Progenitor cell of endocrine pancreas (in vitro differentiated cells): Measurements from ENCODE around the gene MORC1. TPM values are rescaled to one million over a fixed set of nuclear protein-coding genes. Genes with fewer than 3 reads are reported as not detected.

Experiments used
- DNase-seq: peaks from one replicate; pipeline ENCODE4 v3.0.0; 2021; ENCODE audit warnings: low spot score; ENCODE audit not compliant: unreplicated experiment
- H3K27ac Mint-ChIP-seq: 2 replicates; pipeline ENCODE4 v1.8.0; 2021; ENCODE audit warnings: mild to moderate bottlenecking, moderate library complexity, mixed read lengths
- H3K27me3 Mint-ChIP-seq: 2 replicates; pipeline ENCODE4 v1.8.0; 2021; ENCODE audit warnings: mixed read lengths
- H3K36me3 Mint-ChIP-seq: 2 replicates; pipeline ENCODE4 v1.8.0; 2022; ENCODE audit warnings: mixed read lengths; ENCODE audit not compliant: insufficient read depth
- H3K4me1 Mint-ChIP-seq: 2 replicates; pipeline ENCODE4 v1.8.0; 2021; ENCODE audit warnings: low read depth, mixed read lengths
- H3K4me3 Mint-ChIP-seq: 2 replicates; pipeline ENCODE4 v1.8.0; 2021; ENCODE audit warnings: low read depth, mild to moderate bottlenecking, moderate library complexity, mixed read lengths
- H3K9me3 Mint-ChIP-seq: 2 replicates; pipeline ENCODE4 v1.8.0; 2021; ENCODE audit warnings: low read depth, mixed read lengths
- total RNA-seq: library from RNA; stranded (reverse); gene quantifications from 2 replicates; pipeline ENCODE4 v1.2.1, GENCODE V29; 2021
- TF ChIP-seq, protein P1 (sequence below): fragments of 200-600 bp; sonication (generic); IDR thresholded peaks from one replicate; pipeline ENCODE4 v1.5.0; 2021; ENCODE audit warnings: antibody characterized with exemption, mild to moderate bottlenecking; ENCODE audit not compliant: unreplicated experiment

The MORC1 gene
- total RNA-seq, 1 donor from 2014 or later, result not detected

DNA sequence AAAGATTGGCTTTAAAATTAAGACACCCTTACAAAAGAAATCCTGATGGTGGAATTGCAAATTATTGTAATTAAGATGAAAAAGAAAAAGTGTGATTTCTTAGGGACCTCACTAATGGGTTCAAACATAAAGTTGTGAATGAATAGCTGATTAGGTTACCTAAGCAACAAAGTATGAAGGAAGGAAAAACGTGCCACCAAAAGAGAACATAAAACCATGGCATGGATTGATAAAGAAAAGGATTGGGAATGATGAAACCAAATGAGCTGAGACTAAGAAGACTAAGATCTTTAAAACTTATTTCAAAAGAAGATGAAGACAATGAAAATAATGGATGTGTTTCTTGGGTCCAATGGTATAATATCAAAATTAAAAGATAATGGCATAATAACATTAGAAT, 132.1 kb downstream of the MORC1 start:
- Mint-ChIP-seq H3K4me1 (peaks cover 5% of the 10 kb centered on the region), H3K27me3 (no peaks in the 10 kb centered on the region), H3K36me3 (peaks cover 2% of the 10 kb centered on the region), H3K4me3 (no peak overlapping the region), H3K9me3 (peaks cover 7% of the 10 kb centered on the region), H3K27ac (no peak overlapping the region)
- TF ChIP-seq, protein P1, sequence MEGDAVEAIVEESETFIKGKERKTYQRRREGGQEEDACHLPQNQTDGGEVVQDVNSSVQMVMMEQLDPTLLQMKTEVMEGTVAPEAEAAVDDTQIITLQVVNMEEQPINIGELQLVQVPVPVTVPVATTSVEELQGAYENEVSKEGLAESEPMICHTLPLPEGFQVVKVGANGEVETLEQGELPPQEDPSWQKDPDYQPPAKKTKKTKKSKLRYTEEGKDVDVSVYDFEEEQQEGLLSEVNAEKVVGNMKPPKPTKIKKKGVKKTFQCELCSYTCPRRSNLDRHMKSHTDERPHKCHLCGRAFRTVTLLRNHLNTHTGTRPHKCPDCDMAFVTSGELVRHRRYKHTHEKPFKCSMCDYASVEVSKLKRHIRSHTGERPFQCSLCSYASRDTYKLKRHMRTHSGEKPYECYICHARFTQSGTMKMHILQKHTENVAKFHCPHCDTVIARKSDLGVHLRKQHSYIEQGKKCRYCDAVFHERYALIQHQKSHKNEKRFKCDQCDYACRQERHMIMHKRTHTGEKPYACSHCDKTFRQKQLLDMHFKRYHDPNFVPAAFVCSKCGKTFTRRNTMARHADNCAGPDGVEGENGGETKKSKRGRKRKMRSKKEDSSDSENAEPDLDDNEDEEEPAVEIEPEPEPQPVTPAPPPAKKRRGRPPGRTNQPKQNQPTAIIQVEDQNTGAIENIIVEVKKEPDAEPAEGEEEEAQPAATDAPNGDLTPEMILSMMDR, result no peak
- DNase-seq, result no peak

DNA sequence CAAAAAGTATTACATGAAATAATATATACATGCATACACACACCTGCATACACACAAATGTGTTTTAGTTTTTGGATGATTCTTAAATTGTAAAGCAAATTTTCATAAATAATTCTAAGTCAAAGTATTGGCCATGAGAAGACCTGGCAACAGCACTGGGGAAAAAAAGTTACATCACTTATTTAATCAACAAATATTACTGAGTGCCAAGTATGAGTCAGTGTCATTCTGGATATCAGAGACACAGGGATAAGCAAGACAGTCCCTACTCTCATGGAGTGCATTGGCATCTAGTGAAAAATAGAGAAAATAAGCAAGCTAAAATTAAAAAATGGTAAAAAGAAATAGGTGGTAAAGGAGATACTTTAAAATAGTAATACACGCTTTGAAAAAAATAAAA, 134.9 kb downstream of the MORC1 start:
- H3K27me3 Mint-ChIP-seq, result no peaks in the 10 kb centered on the region

DNA sequence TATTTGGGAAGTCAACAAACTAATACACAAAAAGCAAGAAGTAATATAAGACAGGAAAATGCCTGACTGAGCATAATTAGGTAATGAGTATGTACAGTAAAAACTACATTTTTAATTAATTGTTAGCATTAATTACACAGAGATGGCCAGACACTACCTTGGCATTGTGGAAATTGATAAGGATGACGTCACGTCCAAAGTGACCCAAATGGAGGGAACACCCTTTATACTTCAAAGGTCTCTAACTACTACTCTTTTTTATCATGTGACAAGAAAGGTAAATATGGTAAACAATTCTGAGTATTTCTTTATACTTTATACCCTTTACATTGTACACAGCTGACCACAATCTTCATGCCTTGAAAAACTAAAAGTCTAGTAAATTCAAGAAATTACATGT, 141.9 kb downstream of the MORC1 start:
- TF ChIP-seq, protein P1, result no peak
- Mint-ChIP-seq H3K4me1 (peaks cover 14% of the 10 kb centered on the region), H3K36me3 (no peaks in the 10 kb centered on the region), H3K9me3 (no peaks in the 10 kb centered on the region), H3K27ac (no peak overlapping the region), H3K27me3 (no peaks in the 10 kb centered on the region), H3K4me3 (no peak overlapping the region)
- DNase-seq, result no peak

More for the DNA sequence above, 134.9 kb downstream of the MORC1 start:
- TF ChIP-seq, protein P1, result no peak
- no peak overlapping the region for H3K27ac Mint-ChIP-seq
- H3K36me3 Mint-ChIP-seq, result no peaks in the 10 kb centered on the region
- DNase-seq, result no peak
- no peak overlapping the region for H3K4me3 Mint-ChIP-seq
- peaks cover 4% of the 10 kb centered on the region for H3K4me1 Mint-ChIP-seq
- no peaks in the 10 kb centered on the region for H3K9me3 Mint-ChIP-seq

DNA sequence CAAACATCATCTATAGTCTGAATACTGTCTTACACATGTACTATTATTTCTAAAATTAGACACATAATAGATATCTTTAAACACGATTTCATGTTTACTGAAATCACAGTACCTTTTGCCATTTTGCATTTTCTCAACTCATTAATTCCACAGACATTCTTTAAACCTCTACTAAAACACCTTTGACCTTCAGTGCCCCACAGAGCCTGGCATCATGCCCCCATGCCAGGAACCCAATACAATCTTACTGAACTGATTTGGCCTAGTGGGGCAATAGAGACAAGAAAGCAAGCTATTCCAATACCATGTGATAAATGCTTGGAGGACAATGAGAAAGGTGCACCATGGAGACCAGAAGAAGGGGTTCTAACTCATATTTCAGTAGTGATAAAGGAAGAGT, 144.9 kb downstream of the MORC1 start:
- Mint-ChIP-seq H3K36me3 (no peaks in the 10 kb centered on the region), H3K4me1 (peaks cover 12% of the 10 kb centered on the region), H3K9me3 (no peaks in the 10 kb centered on the region), H3K27me3 (no peaks in the 10 kb centered on the region), H3K4me3 (no peak overlapping the region), H3K27ac (peak overlapping the region; percentile 74)
- no peak for DNase-seq
- TF ChIP-seq, protein P1, result no peak

DNA sequence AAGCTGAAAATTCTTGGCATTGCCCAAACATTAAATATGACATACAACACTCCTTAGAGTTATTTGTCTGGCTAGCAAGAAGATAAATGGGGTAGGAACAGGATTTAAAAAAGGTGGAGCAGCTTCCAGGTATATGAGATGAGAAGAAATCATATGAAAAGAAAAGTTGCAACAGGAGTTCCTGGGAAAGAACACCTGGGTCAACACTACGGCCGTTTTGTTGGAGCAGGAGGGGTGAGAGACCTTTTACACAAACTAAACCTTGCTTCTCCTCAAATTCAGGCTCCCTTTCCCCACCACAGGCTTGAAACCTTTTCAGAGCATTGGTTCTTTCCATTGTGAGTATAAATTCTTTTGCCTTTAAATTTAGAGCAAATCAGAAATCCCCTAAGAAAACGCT, 145.5 kb downstream of the MORC1 start:
- H3K9me3 Mint-ChIP-seq, result no peaks in the 10 kb centered on the region
- peaks cover 12% of the 10 kb centered on the region for H3K4me1 Mint-ChIP-seq
- H3K36me3 Mint-ChIP-seq, result no peaks in the 10 kb centered on the region
- peak overlapping the region; percentile 74 for H3K27ac Mint-ChIP-seq
- TF ChIP-seq, protein P1, result no peak
- no peak overlapping the region for H3K4me3 Mint-ChIP-seq
- DNase-seq, result no peak
- H3K27me3 Mint-ChIP-seq, result no peaks in the 10 kb centered on the region
